Caco-2 (cell line): ENCODE measurements around the gene ASTN2. TPM values are rescaled to one million over a fixed set of nuclear protein-coding genes. Genes with fewer than 3 reads are reported as not detected.

Experiments
- BruUV-seq: library from RNA; stranded (reverse); fragments of 400-500 nt; replicated peaks from 2 replicates; lab custom pipeline; 2021; lab: Mats Ljungman, UMichigan
- CTCF ChIA-PET: fragments of 300-600 bp; sonication (Branson Sonifier 250); formaldehyde crosslinking; loops from one replicate; lab custom pipeline; 2022; ENCODE audit warnings: antibody characterized with exemption; lab: Charles Lee
- POLR2A ChIA-PET: fragments of 300-600 bp; sonication (Branson Sonifier 250); formaldehyde crosslinking; loops from one replicate; lab custom pipeline; 2022; ENCODE audit warnings: antibody characterized with exemption; lab: Charles Lee
- DNase-seq, 2 experiments: peaks; one replicate each; pipeline versions ENCODE4 v3.0.0 to v3.0.0-alpha.2; 2020 to 2022
- H3K27me3 ChIP-seq: replicated peaks from 2 replicates; pipeline ENCODE4 v1.6.0; 2011; ENCODE audit warnings: low read length; ENCODE audit not compliant: control insufficient read depth, insufficient read depth
- H3K36me3 ChIP-seq: 2 replicates; pipeline ENCODE4 v1.5.1; 2011; ENCODE audit warnings: low read length; ENCODE audit not compliant: control insufficient read depth, insufficient read depth
- H3K4me1 ChIP-seq: fragments of 250-450 bp; sonication (Bioruptor Pico); 2 replicates; pipeline ENCODE4 v1.5.1; 2020; ENCODE audit warnings: mild to moderate bottlenecking
- H3K4me3 ChIP-seq: 2 replicates; pipeline ENCODE4 v1.5.1; 2011; ENCODE audit warnings: low read depth, mild to moderate bottlenecking, control low read depth, low read length
- H3K9me3 ChIP-seq: fragments of 250-450 bp; sonication (Bioruptor Pico); 2 replicates; pipeline ENCODE4 v1.5.1; 2020; ENCODE audit warnings: mild to moderate bottlenecking, moderate library complexity
- H3K27ac Mint-ChIP-seq: one replicate; pipeline ENCODE4 v1.8.0; 2022; ENCODE audit warnings: mixed read lengths; ENCODE audit not compliant: unreplicated experiment
- H3K27me3 Mint-ChIP-seq: one replicate; pipeline ENCODE4 v1.8.0; 2022; ENCODE audit warnings: mixed read lengths; ENCODE audit not compliant: insufficient read depth, unreplicated experiment
- H3K36me3 Mint-ChIP-seq: one replicate; pipeline ENCODE4 v1.8.0; 2022; ENCODE audit warnings: mild to moderate bottlenecking, mixed read lengths; ENCODE audit not compliant: insufficient read depth, unreplicated experiment
- H3K4me1 Mint-ChIP-seq: one replicate; pipeline ENCODE4 v1.8.0; 2022; ENCODE audit warnings: low read depth, mixed read lengths; ENCODE audit not compliant: unreplicated experiment
- H3K4me3 Mint-ChIP-seq: one replicate; pipeline ENCODE4 v1.8.0; 2022; ENCODE audit warnings: mild to moderate bottlenecking, moderate library complexity, mixed read lengths; ENCODE audit not compliant: unreplicated experiment
- H3K9me3 Mint-ChIP-seq: one replicate; pipeline ENCODE4 v1.8.0; 2022; ENCODE audit warnings: mixed read lengths; ENCODE audit not compliant: unreplicated experiment
- intact Hi-C: fragments of 100-400 bp; cut with micrococcal nuclease; formaldehyde crosslinking; loops from one replicate; pipeline ENCODE4 v1.10.0; 2022; ENCODE audit not compliant: unreplicated experiment
- total RNA-seq: library from RNA; stranded (reverse); gene quantifications from 2 replicates; pipeline ENCODE4 v1.2.3, GENCODE V29; 2022
- TF ChIP-seq, protein P1 (sequence below), 2 experiments: fragments of 200-600 bp in 1 of 2; IDR thresholded peaks; 1 replicate in 1 of 2; 2 replicates in 1 of 2; pipeline versions ENCODE4 v1.5.1 to v1.8.0; 2011 to 2022; ENCODE audit warnings: antibody characterized with exemption in 1 of 2, control low read depth in 1 of 2, inconsistent platforms in 1 of 2, low read depth in 1 of 2, low read length in 1 of 2, mild to moderate bottlenecking in 1 of 2, moderate library complexity in 1 of 2; ENCODE audit not compliant: insufficient read depth in 1 of 2, severe bottlenecking in 1 of 2, unreplicated experiment in 1 of 2

Gene ASTN2
- total RNA-seq, 1 experiment from 2014 or later = 12.7 TPM

GRCh38 chr9:116434314-116434713 is 980.5 kb downstream of the ASTN2 start:
- no peak overlapping the region for H3K4me3 ChIP-seq
- H3K4me1 Mint-ChIP-seq = peaks cover 6% of the 10 kb centered on the region
- intact Hi-C loops = no loop called here
- no peaks in the 10 kb centered on the region for H3K27me3 Mint-ChIP-seq
- BruUV-seq = no TSS peak
- H3K27me3 ChIP-seq = no peaks in the 10 kb centered on the region
- H3K9me3 ChIP-seq = no peaks in the 10 kb centered on the region
- H3K9me3 Mint-ChIP-seq = no peaks in the 10 kb centered on the region
- ChIA-PET CTCF (no interaction called here), POLR2A (no interaction called here)
- H3K27ac Mint-ChIP-seq = no peak overlapping the region
- no peaks in the 10 kb centered on the region for H3K4me1 ChIP-seq
- H3K36me3 Mint-ChIP-seq = peaks cover 5% of the 10 kb centered on the region
- no peak overlapping the region for H3K4me3 Mint-ChIP-seq
- TF ChIP-seq, protein P1, sequence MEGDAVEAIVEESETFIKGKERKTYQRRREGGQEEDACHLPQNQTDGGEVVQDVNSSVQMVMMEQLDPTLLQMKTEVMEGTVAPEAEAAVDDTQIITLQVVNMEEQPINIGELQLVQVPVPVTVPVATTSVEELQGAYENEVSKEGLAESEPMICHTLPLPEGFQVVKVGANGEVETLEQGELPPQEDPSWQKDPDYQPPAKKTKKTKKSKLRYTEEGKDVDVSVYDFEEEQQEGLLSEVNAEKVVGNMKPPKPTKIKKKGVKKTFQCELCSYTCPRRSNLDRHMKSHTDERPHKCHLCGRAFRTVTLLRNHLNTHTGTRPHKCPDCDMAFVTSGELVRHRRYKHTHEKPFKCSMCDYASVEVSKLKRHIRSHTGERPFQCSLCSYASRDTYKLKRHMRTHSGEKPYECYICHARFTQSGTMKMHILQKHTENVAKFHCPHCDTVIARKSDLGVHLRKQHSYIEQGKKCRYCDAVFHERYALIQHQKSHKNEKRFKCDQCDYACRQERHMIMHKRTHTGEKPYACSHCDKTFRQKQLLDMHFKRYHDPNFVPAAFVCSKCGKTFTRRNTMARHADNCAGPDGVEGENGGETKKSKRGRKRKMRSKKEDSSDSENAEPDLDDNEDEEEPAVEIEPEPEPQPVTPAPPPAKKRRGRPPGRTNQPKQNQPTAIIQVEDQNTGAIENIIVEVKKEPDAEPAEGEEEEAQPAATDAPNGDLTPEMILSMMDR (IDR thresholded peaks at IDR 0.05; ENCODE audit: insufficient read depth in 1 of 2, low read depth in 1 of 2, low read length in 1 of 2, severe bottlenecking in 1 of 2, unreplicated experiment in 1 of 2) = no peak
- DNase-seq = no peak
- no peaks in the 10 kb centered on the region for H3K36me3 ChIP-seq

GRCh38 chr9:116432051-116432450 is 982.8 kb downstream of the ASTN2 start:
- Mint-ChIP-seq H3K4me3 (no peak overlapping the region), H3K27ac (no peak overlapping the region), H3K27me3 (no peaks in the 10 kb centered on the region), H3K4me1 (no peaks in the 10 kb centered on the region), H3K9me3 (no peaks in the 10 kb centered on the region), H3K36me3 (peaks cover under 1% of the 10 kb centered on the region)
- no peak for DNase-seq
- BruUV-seq = no TSS peak
- TF ChIP-seq, protein P1 (IDR thresholded peaks at IDR 0.05; ENCODE audit: insufficient read depth in 1 of 2, low read depth in 1 of 2, low read length in 1 of 2, severe bottlenecking in 1 of 2, unreplicated experiment in 1 of 2) = no peak
- Histone ChIP-seq H3K27me3 (no peaks in the 10 kb centered on the region), H3K4me1 (no peaks in the 10 kb centered on the region), H3K36me3 (no peaks in the 10 kb centered on the region), H3K4me3 (no peak overlapping the region), H3K9me3 (no peaks in the 10 kb centered on the region)
- intact Hi-C loops = no loop called here
- ChIA-PET CTCF (no interaction called here), POLR2A (no interaction called here)

- Mint-ChIP-seq H3K27me3 (no peaks in the 10 kb centered on the region), H3K4me1 (no peaks in the 10 kb centered on the region), H3K36me3 (no peaks in the 10 kb centered on the region), H3K4me3 (no peak overlapping the region), H3K27ac (no peak overlapping the region), H3K9me3 (no peaks in the 10 kb centered on the region)
- no peak for DNase-seq
- H3K27me3 ChIP-seq = no peaks in the 10 kb centered on the region
- H3K9me3 ChIP-seq = no peaks in the 10 kb centered on the region
- ChIA-PET CTCF (no interaction called here), POLR2A (no interaction called here)
- no TSS peak for BruUV-seq
- H3K4me3 ChIP-seq = no peak overlapping the region
- H3K36me3 ChIP-seq = no peaks in the 10 kb centered on the region
- H3K4me1 ChIP-seq = no peaks in the 10 kb centered on the region
- intact Hi-C loops = no loop called here
- TF ChIP-seq, protein P1 (IDR thresholded peaks at IDR 0.05; ENCODE audit: insufficient read depth in 1 of 2, low read depth in 1 of 2, low read length in 1 of 2, severe bottlenecking in 1 of 2, unreplicated experiment in 1 of 2) = no peak
These were observed 984.0 kb downstream of the ASTN2 start for GRCh38 chr9:116430849-116431248.
